HG03460 (cell line): Measurements from ENCODE around the gene THYN1.
A peak's percentile ranks its signal among the peaks of the same experiment; 100 is the strongest.
"Not testable (repeated sequence)": the region's sequence is repeated elsewhere in the genome, so short reads cannot be mapped to it uniquely, and the experiment has no call there.

Experiments used
- ATAC-seq: cut with Tn5 transposase; IDR thresholded peaks from one replicate; pipeline ENCODE4 v1.9.1; 2021; ENCODE audit not compliant: unreplicated experiment

The THYN1 gene

DNA sequence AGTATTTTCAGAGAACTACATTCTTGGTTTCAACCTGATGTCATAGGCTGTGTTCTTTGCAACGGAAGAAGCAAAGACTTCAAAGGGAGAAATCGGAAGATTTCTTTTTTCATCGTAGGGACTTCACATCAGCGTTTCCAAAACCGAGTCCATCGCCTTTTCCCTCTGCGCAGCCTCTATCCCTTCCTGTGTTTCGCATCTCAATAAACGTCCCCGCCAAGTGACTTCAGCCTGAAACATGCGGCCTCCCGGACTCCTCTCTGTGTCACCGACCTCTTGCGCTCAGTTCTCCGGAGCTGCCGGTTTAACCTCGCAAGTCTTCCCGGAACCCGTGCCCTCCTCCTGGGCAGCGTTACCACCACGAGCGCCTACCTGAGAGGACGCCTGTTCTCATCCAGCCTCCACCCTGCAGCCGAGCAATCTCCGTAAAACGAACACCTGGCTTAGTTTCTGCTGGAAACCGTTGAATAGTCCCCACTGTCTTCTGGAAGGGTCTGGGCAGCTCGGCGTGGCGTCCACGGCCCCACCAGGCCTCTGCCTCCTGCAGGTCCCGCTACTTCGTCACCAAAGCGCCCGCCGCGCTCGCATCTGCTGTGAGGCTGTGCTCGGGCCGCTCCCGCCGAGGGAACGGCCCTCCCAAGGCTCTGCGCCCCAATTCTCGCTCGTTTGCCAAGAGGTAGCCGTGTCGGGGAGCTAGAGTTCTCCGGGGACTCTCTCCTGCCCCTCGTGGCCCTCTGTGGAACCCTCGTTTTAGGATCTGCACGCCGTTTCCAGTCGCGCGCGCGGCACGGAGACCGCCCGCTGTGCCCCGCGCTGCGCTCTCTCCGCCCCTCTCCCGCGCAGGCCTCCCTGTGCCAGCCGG is 22.6 kb upstream of the THYN1 start, which contains the start of gene GLB1L3:
Gene GLB1L3, plus strand, starts transcription at position 846 of the 862 bp plus-strand sequence. CDS start 362 bp downstream, outside the sequence.
- ATAC-seq: peak; percentile 54

DNA sequence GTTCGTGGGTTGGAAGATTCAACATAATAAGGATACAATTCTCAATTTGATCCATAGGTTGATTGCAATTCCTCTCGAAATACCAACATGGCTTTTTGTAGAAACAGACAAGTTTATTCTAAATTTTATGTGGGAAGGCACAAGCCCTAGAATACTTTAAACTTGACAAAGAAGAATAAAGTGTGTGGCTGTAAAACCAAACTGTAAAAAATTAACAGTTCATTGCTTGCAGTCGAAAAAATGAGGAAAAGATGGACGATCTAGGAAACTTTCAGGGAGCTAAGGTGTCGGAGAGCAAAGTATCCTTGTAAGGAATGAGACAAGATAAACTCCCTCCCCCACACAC is 22.0 kb upstream of the THYN1 start:
- ATAC-seq: no peak

DNA sequence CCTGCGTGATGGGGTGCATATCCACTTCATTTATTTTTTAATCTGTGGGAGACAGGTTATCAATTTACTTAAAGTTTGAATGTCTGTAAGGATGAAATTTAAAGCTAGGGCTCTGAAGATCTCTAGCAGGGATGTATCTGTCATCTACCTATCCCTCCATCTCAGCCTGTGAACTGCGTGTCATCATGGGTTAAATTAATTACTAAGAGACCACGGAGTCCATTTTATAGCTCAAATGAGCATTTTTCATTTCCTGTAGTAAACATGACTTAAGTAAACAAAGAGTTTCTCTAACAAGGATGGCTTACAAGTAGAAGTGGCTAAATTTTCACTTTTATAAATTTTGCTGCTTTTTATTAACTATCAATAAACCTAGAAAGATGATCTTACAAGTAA is 20.2 kb upstream of the THYN1 start:
- no peak for ATAC-seq

GRCh38 chr11:134272381-134273316 is 19.5 kb upstream of the THYN1 start:
- ATAC-seq: no peak

- no peak for ATAC-seq
Measured at GRCh38 chr11:134271978-134272377, 18.8 kb upstream of the THYN1 start.

- ATAC-seq: no peak
Measured at GRCh38 chr11:134270250-134270714, 17.1 kb upstream of the THYN1 start.

- ATAC-seq: no peak
Measured at GRCh38 chr11:134267966-134268365, 14.8 kb upstream of the THYN1 start.

GRCh38 chr11:134267461-134267860 is 14.3 kb upstream of the THYN1 start:
- ATAC-seq: no peak

- no peak for ATAC-seq
Measured at GRCh38 chr11:134266841-134267251, 13.7 kb upstream of the THYN1 start.

DNA sequence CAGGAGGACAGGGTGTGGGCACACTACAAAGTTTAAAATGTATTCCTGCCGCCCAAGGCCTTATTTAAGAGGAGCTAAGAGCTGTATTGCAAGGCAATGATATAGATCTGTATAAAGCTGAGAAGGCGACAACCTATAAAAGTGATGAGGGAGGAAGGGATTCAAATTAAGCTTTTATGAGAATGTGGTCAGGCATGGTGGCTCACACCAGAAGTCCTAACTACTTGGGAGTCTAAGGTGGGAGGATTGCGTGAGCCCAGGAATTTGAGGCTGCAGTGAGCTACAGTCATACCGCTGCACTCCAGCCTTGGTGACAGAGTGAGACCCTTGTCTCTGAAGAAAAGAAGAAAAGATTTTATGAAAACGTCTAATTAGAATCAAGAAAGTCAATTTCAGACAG is 13.3 kb upstream of the THYN1 start:
- ATAC-seq: no peak

GRCh38 chr11:134264966-134265764 is 12.0 kb upstream of the THYN1 start:
- no peak for ATAC-seq

- no peak for ATAC-seq
Measured at GRCh38 chr11:134261626-134262488, 8.7 kb upstream of the THYN1 start.

GRCh38 chr11:134260983-134261382 is 7.8 kb upstream of the THYN1 start:
- ATAC-seq: no peak

DNA sequence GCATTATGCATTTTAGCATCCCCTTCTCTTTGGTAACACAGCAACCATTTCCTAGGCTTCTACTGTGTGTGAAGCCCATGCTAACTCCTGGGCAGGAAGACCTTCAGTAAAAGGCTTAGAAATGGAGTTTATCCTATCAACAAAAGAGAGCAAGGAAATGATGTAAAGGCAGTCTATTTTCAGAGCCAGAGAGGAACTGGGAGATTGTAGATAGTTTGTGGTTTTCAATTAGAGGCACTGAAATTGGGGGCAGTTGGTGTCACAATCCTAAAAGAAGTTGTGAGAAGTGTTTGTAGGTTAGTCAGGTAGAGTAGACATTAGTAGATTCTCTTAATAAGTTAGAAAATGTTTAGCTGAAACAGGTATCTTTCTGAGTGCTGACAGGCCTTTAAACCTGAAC is 7.4 kb upstream of the THYN1 start:
- no peak for ATAC-seq

- ATAC-seq: no peak
Measured at GRCh38 chr11:134258577-134258976, 5.4 kb upstream of the THYN1 start.

GRCh38 chr11:134257101-134257500 is 3.9 kb upstream of the THYN1 start:
- ATAC-seq: no peak

GRCh38 chr11:134255184-134255561 is 2.0 kb upstream of the THYN1 start:
- not testable (repeated sequence) for ATAC-seq

GRCh38 chr11:134254433-134255183 is 1.5 kb upstream of the THYN1 start:
- no peak for ATAC-seq
